HEK293T (cell line): ENCODE data around the gene MZB1.

Source experiments
- ARNT ChIP-seq: fragments of 450-650 bp; IDR thresholded peaks from 2 replicates; pipeline ENCODE4 v1.6.1; 2017; ENCODE audit warnings: mild to moderate bottlenecking
- BHLHE40 ChIP-seq: fragments of 450-650 bp; IDR thresholded peaks from 2 replicates; pipeline ENCODE4 v1.6.1; 2016; ENCODE audit warnings: mild to moderate bottlenecking, moderate library complexity, borderline replicate concordance
- CTBP1 ChIP-seq: fragments of 450-650 bp; IDR thresholded peaks from 2 replicates; pipeline ENCODE4 v1.6.1; 2016; ENCODE audit warnings: borderline replicate concordance
- ELF4 ChIP-seq: fragments of 450-650 bp; IDR thresholded peaks from 2 replicates; pipeline ENCODE4 v1.6.1; 2017; ENCODE audit warnings: antibody characterized with exemption
- FOXM1 ChIP-seq: fragments of 450-650 bp; IDR thresholded peaks from 2 replicates; pipeline ENCODE4 v1.6.1; 2017; ENCODE audit warnings: mild to moderate bottlenecking, borderline replicate concordance
- HDGF ChIP-seq: fragments of 450-650 bp; IDR thresholded peaks from 2 replicates; pipeline ENCODE4 v1.6.1; 2017; ENCODE audit warnings: antibody characterized with exemption, borderline replicate concordance
- LEF1 ChIP-seq: fragments of 450-650 bp; IDR thresholded peaks from 2 replicates; pipeline ENCODE4 v1.6.1; 2017; ENCODE audit warnings: mild to moderate bottlenecking, borderline replicate concordance
- NFRKB ChIP-seq: fragments of 450-650 bp; IDR thresholded peaks from 2 replicates; pipeline ENCODE4 v1.6.1; 2016; ENCODE audit warnings: mild to moderate bottlenecking, moderate library complexity
- SP1 ChIP-seq: fragments of 450-650 bp; IDR thresholded peaks from 2 replicates; pipeline ENCODE4 v1.6.1; 2017
- SUZ12 ChIP-seq: fragments of 450-650 bp; IDR thresholded peaks from 2 replicates; pipeline ENCODE4 v1.6.1; 2016; ENCODE audit warnings: mild to moderate bottlenecking
- TARDBP ChIP-seq: fragments of 450-650 bp; IDR thresholded peaks from 2 replicates; pipeline ENCODE4 v1.6.1; 2016
- ZNF384 ChIP-seq: fragments of 450-650 bp; IDR thresholded peaks from 2 replicates; pipeline ENCODE4 v1.6.1; 2016

DNA sequence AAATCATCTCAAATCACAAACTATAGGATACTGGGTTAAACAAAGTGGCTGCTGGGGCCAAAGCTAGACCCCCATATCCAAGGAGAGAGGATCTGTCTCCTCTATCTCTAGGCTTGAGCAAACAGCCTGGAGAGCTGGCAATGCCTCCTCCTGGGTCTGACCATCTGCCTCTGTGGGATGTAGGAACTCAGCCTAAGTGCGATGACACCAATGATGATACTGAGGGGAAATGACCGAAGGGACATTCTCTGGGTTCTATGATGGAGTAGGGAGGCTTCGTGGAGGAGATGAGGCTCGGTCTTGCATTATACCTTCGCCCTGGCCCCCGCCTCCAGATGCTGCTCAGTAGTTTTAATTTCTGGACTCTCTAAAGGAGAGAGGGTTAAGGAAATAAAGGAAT is 23.4 kb upstream of the MZB1 start:
- no peak for TF ChIP-seq LEF1
- TF ChIP-seq FOXM1 = no peak
- no peak for TF ChIP-seq TARDBP
- TF ChIP-seq ARNT = no peak
- no peak for TF ChIP-seq BHLHE40
- no peak for TF ChIP-seq ELF4
- TF ChIP-seq SP1 = no peak
- TF ChIP-seq CTBP1 = no peak
- TF ChIP-seq NFRKB = no peak
- no peak for TF ChIP-seq SUZ12
- TF ChIP-seq ZNF384 = no peak
- no peak for TF ChIP-seq HDGF
